Breast epithelium (tissue), 3 donors: ENCODE results near the gene RSKR.
"Not testable (repeated sequence)": the region's sequence is repeated elsewhere in the genome, so short reads cannot be mapped to it uniquely, and the experiment has no call there.

ENCODE experiments used
- CTCF ChIP-seq, 3 donors: fragments of 450-650 bp; IDR thresholded peaks; one replicate each; pipeline ENCODE4 v1.5.1; 2016 to 2017; ENCODE audit warnings: antibody characterized with exemption in 3 of 3, mild to moderate bottlenecking in 3 of 3, moderate library complexity in 3 of 3
- POLR2A ChIP-seq: fragments of 450-650 bp; IDR thresholded peaks from one replicate; pipeline ENCODE4 v1.6.1; 2016; ENCODE audit warnings: antibody characterized with exemption, mild to moderate bottlenecking, moderate library complexity
- POLR2AphosphoS5 ChIP-seq, 3 donors: sonication (generic); formaldehyde crosslinking; IDR thresholded peaks; one replicate each; pipeline ENCODE4 v1.6.1; 2017; ENCODE audit warnings: antibody characterized with exemption in 3 of 3

- not testable (repeated sequence) for TF ChIP-seq POLR2AphosphoS5 (IDR thresholded peaks at IDR 0.05); CTCF (IDR thresholded peaks at IDR 0.05); POLR2A
Measured at GRCh38 chr17:28658342-28658741, 44.4 kb upstream of the RSKR start.
